ENCODE data around the gene MGAM2. TPM values are rescaled to one million over a fixed set of nuclear protein-coding genes. Genes with fewer than 3 reads are reported as not detected.

The MGAM2 gene
- total and polyA plus RNA-seq, 2 experiments from 2014 or later = 0.07 TPM; not detected in 1

DNA sequence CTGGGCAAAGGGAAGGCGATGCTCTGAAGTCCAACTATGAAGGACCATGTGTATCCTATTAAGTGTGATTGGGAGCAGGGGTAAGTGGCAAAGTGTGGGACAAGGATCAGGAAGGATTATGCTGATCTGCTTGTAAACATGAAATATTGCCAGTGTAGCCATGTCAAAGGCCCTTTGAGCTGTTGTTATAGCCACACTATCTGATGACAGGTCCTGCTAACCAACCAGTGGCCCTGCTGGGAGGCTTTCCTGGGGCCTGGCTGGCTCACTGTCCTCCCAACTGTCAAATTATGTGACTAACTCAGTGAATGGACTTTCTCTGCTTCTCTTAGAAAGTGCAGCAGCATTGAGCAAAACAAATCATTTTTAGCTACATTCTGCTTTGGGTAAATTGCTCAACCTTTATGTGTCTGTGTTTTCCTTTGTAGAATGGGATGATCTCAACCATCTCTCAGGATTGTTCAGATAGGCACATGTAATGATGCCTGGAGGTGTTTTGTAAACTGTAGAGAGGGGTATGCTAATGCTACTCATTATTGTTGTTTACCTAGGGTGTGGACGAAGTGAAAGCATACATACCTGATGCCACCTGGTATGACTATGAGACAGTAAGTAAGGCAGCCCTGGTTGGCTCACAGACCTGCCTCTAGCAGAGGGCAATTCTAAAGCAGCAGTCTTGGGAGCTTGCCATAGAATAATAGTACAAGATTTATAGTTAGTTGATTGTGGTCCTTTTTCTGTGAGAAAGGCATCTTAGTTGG is 47.4 kb downstream of the MGAM2 start (continued):
- TF ChIP-seq, protein P1, sequence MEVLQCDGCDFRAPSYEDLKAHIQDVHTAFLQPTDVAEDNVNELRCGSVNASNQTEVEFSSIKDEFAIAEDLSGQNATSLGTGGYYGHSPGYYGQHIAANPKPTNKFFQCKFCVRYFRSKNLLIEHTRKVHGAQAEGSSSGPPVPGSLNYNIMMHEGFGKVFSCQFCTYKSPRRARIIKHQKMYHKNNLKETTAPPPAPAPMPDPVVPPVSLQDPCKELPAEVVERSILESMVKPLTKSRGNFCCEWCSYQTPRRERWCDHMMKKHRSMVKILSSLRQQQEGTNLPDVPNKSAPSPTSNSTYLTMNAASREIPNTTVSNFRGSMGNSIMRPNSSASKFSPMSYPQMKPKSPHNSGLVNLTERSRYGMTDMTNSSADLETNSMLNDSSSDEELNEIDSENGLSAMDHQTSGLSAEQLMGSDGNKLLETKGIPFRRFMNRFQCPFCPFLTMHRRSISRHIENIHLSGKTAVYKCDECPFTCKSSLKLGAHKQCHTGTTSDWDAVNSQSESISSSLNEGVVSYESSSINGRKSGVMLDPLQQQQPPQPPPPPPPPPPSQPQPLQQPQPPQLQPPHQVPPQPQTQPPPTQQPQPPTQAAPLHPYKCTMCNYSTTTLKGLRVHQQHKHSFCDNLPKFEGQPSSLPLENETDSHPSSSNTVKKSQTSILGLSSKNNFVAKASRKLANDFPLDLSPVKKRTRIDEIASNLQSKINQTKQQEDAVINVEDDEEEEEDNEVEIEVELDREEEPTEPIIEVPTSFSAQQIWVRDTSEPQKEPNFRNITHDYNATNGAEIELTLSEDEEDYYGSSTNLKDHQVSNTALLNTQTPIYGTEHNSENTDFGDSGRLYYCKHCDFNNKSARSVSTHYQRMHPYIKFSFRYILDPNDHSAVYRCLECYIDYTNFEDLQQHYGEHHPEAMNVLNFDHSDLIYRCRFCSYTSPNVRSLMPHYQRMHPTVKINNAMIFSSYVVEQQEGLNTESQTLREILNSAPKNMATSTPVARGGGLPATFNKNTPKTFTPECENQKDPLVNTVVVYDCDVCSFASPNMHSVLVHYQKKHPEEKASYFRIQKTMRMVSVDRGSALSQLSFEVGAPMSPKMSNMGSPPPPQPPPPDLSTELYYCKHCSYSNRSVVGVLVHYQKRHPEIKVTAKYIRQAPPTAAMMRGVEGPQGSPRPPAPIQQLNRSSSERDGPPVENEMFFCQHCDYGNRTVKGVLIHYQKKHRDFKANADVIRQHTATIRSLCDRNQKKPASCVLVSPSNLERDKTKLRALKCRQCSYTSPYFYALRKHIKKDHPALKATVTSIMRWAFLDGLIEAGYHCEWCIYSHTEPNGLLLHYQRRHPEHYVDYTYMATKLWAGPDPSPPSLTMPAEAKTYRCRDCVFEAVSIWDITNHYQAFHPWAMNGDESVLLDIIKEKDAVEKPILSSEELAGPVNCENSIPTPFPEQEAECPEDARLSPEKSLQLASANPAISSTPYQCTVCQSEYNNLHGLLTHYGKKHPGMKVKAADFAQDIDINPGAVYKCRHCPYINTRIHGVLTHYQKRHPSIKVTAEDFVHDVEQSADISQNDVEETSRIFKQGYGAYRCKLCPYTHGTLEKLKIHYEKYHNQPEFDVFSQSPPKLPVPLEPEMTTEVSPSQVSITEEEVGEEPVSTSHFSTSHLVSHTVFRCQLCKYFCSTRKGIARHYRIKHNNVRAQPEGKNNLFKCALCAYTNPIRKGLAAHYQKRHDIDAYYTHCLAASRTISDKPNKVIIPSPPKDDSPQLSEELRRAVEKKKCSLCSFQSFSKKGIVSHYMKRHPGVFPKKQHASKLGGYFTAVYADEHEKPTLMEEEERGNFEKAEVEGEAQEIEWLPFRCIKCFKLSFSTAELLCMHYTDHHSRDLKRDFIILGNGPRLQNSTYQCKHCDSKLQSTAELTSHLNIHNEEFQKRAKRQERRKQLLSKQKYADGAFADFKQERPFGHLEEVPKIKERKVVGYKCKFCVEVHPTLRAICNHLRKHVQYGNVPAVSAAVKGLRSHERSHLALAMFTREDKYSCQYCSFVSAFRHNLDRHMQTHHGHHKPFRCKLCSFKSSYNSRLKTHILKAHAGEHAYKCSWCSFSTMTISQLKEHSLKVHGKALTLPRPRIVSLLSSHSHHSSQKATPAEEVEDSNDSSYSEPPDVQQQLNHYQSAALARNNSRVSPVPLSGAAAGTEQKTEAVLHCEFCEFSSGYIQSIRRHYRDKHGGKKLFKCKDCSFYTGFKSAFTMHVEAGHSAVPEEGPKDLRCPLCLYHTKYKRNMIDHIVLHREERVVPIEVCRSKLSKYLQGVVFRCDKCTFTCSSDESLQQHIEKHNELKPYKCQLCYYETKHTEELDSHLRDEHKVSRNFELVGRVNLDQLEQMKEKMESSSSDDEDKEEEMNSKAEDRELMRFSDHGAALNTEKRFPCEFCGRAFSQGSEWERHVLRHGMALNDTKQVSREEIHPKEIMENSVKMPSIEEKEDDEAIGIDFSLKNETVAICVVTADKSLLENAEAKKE (CRISPR knock-in tag; IDR thresholded peaks at IDR 0.05) = no peak

DNA sequence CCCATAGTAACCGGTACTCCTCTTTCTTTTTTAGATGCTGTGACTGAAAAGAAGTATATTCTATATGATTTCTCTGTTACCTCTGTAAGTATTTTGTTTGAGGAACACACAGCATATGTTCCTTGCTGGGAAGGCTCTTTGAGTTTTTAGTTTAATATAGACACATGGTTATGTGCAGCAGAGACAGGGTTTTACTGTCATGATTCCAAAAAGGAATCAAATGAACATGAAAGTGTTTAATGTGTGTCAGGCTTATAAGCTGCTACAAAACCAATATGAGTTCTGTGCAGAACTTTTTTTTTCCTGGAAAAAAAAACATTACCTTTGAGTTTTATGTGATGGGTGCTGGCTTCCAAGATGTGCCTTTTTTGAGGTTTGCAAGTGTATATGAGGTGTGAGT is 50.4 kb downstream of the MGAM2 start:
- Mint-ChIP-seq H3K4me1 (no peaks in the 10 kb centered on the region), H3K4me3 (no peak overlapping the region), H3K36me3 (ENCODE audit: low read depth) (no peaks in the 10 kb centered on the region), H3K9me3 (no peaks in the 10 kb centered on the region), H3K27ac (no peak overlapping the region), H3K27me3 (ENCODE audit: insufficient read depth, low read depth, poor library complexity) (no peaks in the 10 kb centered on the region)
- Histone ChIP-seq H3K36me3 (ENCODE audit: insufficient read depth) (no peaks in the 10 kb centered on the region), H3K27me3 (ENCODE audit: insufficient read depth) (no peaks in the 10 kb centered on the region), H3K9me2 (ENCODE audit: insufficient read depth) (0 out of 2 replicates have a peak, but pooled peaks cover 8% of the 10 kb centered on the region), H3K4me2 (no peak overlapping the region), H3K4me3 (no peak overlapping the region), H3F3A (replicated peaks; ENCODE audit: low read depth) (no peaks in the 10 kb centered on the region), H3K27ac (ENCODE audit: low read depth) (no peak overlapping the region), H3K79me2 (replicated peaks; ENCODE audit: insufficient read depth) (no peaks in the 10 kb centered on the region), H4K20me1 (replicated peaks; ENCODE audit: insufficient read depth) (no peaks in the 10 kb centered on the region), H3K4me1 (ENCODE audit: insufficient read depth) (no peaks in the 10 kb centered on the region), H2AFZ (no peak overlapping the region)
- DNase-seq (ENCODE audit: low spot score) = no peak
- no peak for ATAC-seq
- TF ChIP-seq EZH2phosphoT487 (IDR thresholded peaks at IDR 0.05; ENCODE audit: unreplicated experiment) = no peak
- TF ChIP-seq JUNB (IDR thresholded peaks at IDR 0.05; ENCODE audit: unreplicated experiment) = no peak
- TF ChIP-seq STAT1 (IDR thresholded peaks at IDR 0.05; ENCODE audit: unreplicated experiment) = no peak
- TF ChIP-seq, protein P2, sequence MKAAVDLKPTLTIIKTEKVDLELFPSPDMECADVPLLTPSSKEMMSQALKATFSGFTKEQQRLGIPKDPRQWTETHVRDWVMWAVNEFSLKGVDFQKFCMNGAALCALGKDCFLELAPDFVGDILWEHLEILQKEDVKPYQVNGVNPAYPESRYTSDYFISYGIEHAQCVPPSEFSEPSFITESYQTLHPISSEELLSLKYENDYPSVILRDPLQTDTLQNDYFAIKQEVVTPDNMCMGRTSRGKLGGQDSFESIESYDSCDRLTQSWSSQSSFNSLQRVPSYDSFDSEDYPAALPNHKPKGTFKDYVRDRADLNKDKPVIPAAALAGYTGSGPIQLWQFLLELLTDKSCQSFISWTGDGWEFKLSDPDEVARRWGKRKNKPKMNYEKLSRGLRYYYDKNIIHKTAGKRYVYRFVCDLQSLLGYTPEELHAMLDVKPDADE (IDR thresholded peaks at IDR 0.05) = no peak
- no peak for TF ChIP-seq ZNF114 (CRISPR knock-in tag; IDR thresholded peaks at IDR 0.05)
- TF ChIP-seq, protein P3, sequence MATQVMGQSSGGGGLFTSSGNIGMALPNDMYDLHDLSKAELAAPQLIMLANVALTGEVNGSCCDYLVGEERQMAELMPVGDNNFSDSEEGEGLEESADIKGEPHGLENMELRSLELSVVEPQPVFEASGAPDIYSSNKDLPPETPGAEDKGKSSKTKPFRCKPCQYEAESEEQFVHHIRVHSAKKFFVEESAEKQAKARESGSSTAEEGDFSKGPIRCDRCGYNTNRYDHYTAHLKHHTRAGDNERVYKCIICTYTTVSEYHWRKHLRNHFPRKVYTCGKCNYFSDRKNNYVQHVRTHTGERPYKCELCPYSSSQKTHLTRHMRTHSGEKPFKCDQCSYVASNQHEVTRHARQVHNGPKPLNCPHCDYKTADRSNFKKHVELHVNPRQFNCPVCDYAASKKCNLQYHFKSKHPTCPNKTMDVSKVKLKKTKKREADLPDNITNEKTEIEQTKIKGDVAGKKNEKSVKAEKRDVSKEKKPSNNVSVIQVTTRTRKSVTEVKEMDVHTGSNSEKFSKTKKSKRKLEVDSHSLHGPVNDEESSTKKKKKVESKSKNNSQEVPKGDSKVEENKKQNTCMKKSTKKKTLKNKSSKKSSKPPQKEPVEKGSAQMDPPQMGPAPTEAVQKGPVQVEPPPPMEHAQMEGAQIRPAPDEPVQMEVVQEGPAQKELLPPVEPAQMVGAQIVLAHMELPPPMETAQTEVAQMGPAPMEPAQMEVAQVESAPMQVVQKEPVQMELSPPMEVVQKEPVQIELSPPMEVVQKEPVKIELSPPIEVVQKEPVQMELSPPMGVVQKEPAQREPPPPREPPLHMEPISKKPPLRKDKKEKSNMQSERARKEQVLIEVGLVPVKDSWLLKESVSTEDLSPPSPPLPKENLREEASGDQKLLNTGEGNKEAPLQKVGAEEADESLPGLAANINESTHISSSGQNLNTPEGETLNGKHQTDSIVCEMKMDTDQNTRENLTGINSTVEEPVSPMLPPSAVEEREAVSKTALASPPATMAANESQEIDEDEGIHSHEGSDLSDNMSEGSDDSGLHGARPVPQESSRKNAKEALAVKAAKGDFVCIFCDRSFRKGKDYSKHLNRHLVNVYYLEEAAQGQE (IDR thresholded peaks at IDR 0.05; ENCODE audit: unreplicated experiment) = no peak
- no peak for TF ChIP-seq EZH2 (IDR thresholded peaks at IDR 0.05; ENCODE audit: low read depth, unreplicated experiment)
- no peak for TF ChIP-seq ZNF331 (CRISPR knock-in tag; IDR thresholded peaks at IDR 0.05; ENCODE audit: low read depth)
- no peak for TF ChIP-seq CREB1 (CRISPR knock-in tag; IDR thresholded peaks at IDR 0.05; ENCODE audit: low read depth)
- TF ChIP-seq, protein P4, sequence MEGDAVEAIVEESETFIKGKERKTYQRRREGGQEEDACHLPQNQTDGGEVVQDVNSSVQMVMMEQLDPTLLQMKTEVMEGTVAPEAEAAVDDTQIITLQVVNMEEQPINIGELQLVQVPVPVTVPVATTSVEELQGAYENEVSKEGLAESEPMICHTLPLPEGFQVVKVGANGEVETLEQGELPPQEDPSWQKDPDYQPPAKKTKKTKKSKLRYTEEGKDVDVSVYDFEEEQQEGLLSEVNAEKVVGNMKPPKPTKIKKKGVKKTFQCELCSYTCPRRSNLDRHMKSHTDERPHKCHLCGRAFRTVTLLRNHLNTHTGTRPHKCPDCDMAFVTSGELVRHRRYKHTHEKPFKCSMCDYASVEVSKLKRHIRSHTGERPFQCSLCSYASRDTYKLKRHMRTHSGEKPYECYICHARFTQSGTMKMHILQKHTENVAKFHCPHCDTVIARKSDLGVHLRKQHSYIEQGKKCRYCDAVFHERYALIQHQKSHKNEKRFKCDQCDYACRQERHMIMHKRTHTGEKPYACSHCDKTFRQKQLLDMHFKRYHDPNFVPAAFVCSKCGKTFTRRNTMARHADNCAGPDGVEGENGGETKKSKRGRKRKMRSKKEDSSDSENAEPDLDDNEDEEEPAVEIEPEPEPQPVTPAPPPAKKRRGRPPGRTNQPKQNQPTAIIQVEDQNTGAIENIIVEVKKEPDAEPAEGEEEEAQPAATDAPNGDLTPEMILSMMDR (conservative IDR thresholded peaks at IDR 0.05; ENCODE audit: low read depth in 2 of 2) = no peak
- no peak for TF ChIP-seq NANOG (IDR thresholded peaks at IDR 0.05; ENCODE audit: borderline replicate concordance)
